ENCODE data around the gene GRM1. TPM values are rescaled to one million over a fixed set of nuclear protein-coding genes. Genes with fewer than 3 reads are reported as not detected.

The GRM1 gene
- total RNA-seq, 1 donor from 2014 or later = not detected

GRCh38 chr6:146210406-146211083 is 181.7 kb downstream of the GRM1 start:
- H3K27ac Mint-ChIP-seq = no peak overlapping the region
- intact Hi-C loops (cut with micrococcal nuclease) = no loop called here
- H3K4me3 Mint-ChIP-seq = no peak overlapping the region
- DNase-seq (no peak), ATAC-seq (ENCODE audit: low read depth) (no peak)
- H3K9me3 Mint-ChIP-seq = no peaks in the 10 kb centered on the region
- CTCF ChIA-PET = no interaction called here
- no peaks in the 10 kb centered on the region for H3K4me1 Mint-ChIP-seq
- TF ChIP-seq CTCF (IDR thresholded peaks at IDR 0.05) = no peak
- H3K27me3 Mint-ChIP-seq = no peaks in the 10 kb centered on the region
- POLR2A ChIA-PET = no interaction called here
- no peaks in the 10 kb centered on the region for H3K36me3 Mint-ChIP-seq (ENCODE audit: low read depth)

GRCh38 chr6:146211646-146212045 is 182.8 kb downstream of the GRM1 start:
- no peaks in the 10 kb centered on the region for H3K27me3 Mint-ChIP-seq
- intact Hi-C loops (cut with micrococcal nuclease) = no loop called here

GRCh38 chr6:146212781-146213180 is 183.9 kb downstream of the GRM1 start:
- H3K36me3 Mint-ChIP-seq (ENCODE audit: low read depth) = no peaks in the 10 kb centered on the region
- no peaks in the 10 kb centered on the region for H3K27me3 Mint-ChIP-seq
- TF ChIP-seq CTCF (IDR thresholded peaks at IDR 0.05) = no peak
- CTCF ChIA-PET = no interaction called here
- H3K27ac Mint-ChIP-seq = no peak overlapping the region
- DNase-seq = no peak
- no peak for ATAC-seq (ENCODE audit: low read depth)
- H3K4me3 Mint-ChIP-seq = no peak overlapping the region
- H3K4me1 Mint-ChIP-seq = no peaks in the 10 kb centered on the region
- no peaks in the 10 kb centered on the region for H3K9me3 Mint-ChIP-seq
- POLR2A ChIA-PET = no interaction called here
- intact Hi-C loops (cut with micrococcal nuclease) = no loop called here

More at GRCh38 chr6:146211646-146212045, 182.8 kb downstream of the GRM1 start:
- Mint-ChIP-seq H3K9me3 (no peaks in the 10 kb centered on the region), H3K36me3 (ENCODE audit: low read depth) (no peaks in the 10 kb centered on the region), H3K4me3 (no peak overlapping the region), H3K4me1 (no peaks in the 10 kb centered on the region), H3K27ac (no peak overlapping the region)
- ChIA-PET POLR2A (no interaction called here), CTCF (no interaction called here)
- no peak for TF ChIP-seq CTCF (IDR thresholded peaks at IDR 0.05)
- no peak for DNase-seq
- no peak for ATAC-seq (ENCODE audit: low read depth)

- Mint-ChIP-seq H3K4me1 (no peaks in the 10 kb centered on the region), H3K27me3 (no peaks in the 10 kb centered on the region), H3K4me3 (no peak overlapping the region), H3K9me3 (no peaks in the 10 kb centered on the region), H3K36me3 (ENCODE audit: low read depth) (no peaks in the 10 kb centered on the region), H3K27ac (no peak overlapping the region)
- ATAC-seq (ENCODE audit: low read depth) (no peak), DNase-seq (no peak)
- ChIA-PET CTCF (no interaction called here), POLR2A (no interaction called here)
- TF ChIP-seq CTCF (IDR thresholded peaks at IDR 0.05) = no peak
- intact Hi-C loops (cut with micrococcal nuclease) = no loop called here
Observed at GRCh38 chr6:146219101-146219500, 190.2 kb downstream of the GRM1 start.

GRCh38 chr6:146224449-146224848 is 195.6 kb downstream of the GRM1 start:
- Mint-ChIP-seq H3K27ac (no peak overlapping the region), H3K4me3 (no peak overlapping the region), H3K27me3 (no peaks in the 10 kb centered on the region), H3K9me3 (no peaks in the 10 kb centered on the region), H3K4me1 (no peaks in the 10 kb centered on the region), H3K36me3 (ENCODE audit: low read depth) (no peaks in the 10 kb centered on the region)
- DNase-seq (no peak), ATAC-seq (ENCODE audit: low read depth) (no peak)
- CTCF ChIA-PET = no interaction called here
- POLR2A ChIA-PET = no interaction called here
- TF ChIP-seq CTCF (IDR thresholded peaks at IDR 0.05) = no peak
- intact Hi-C loops (cut with micrococcal nuclease) = no loop called here
